ENCODE results near the gene KANK2.
"Not testable (repeated sequence)": the region's sequence is repeated elsewhere in the genome, so short reads cannot be mapped to it uniquely, and the experiment has no call there.

KANK2 gene

GRCh38 chr19:11142528-11143171 lies 54.7 kb downstream of the KANK2 start:
- Histone ChIP-seq H4K20me1 (ENCODE audit: control insufficient read depth, insufficient read depth, low read depth, low read length) (no peaks in the 10 kb centered on the region), H3K36me3 (ENCODE audit: control insufficient read depth, low read length) (peaks cover 28% of the 10 kb centered on the region), H3K27ac (ENCODE audit: low read depth, low read length) (no peak overlapping the region), H3K9me3 (ENCODE audit: control insufficient read depth, insufficient read depth, low read length) (no peaks in the 10 kb centered on the region), H3K4me2 (ENCODE audit: low read length) (no peak overlapping the region; the same call in 1 of the 2 replicates), H3K4me1 (ENCODE audit: control insufficient read depth, low read length) (peaks cover 57% of the 10 kb centered on the region), H3F3A (ENCODE audit: control insufficient read depth, insufficient read depth) (peaks cover 29% of the 10 kb centered on the region), H3K27me3 (ENCODE audit: control insufficient read depth, low read length) (no peaks in the 10 kb centered on the region), H3K4me3 (ENCODE audit: low read length) (no peak overlapping the region), H3K9me2 (replicated peaks; ENCODE audit: control insufficient read depth, low read length) (no peaks in the 10 kb centered on the region), H3K79me2 (ENCODE audit: control insufficient read depth, low read length) (no peaks in the 10 kb centered on the region)
- TF ChIP-seq CTCF (IDR thresholded peaks at IDR 0.05; ENCODE audit: low read depth, low read length, poor library complexity, severe bottlenecking) (no peak), EZH2phosphoT487 (IDR thresholded peaks at IDR 0.05; ENCODE audit: borderline replicate concordance, low read length) (no peak)

- no peaks in the 10 kb centered on the region for H3K9me2 ChIP-seq (replicated peaks; ENCODE audit: control insufficient read depth, low read length)
- H3K27me3 ChIP-seq (ENCODE audit: control insufficient read depth, low read length), result no peaks in the 10 kb centered on the region
- peaks cover 22% of the 10 kb centered on the region for H3K36me3 ChIP-seq (ENCODE audit: control insufficient read depth, low read length)
- no peak overlapping the region for H3K4me2 ChIP-seq (ENCODE audit: low read length)
- TF ChIP-seq EZH2phosphoT487 (IDR thresholded peaks at IDR 0.05; ENCODE audit: borderline replicate concordance, low read length), result no peak
- TF ChIP-seq CTCF (IDR thresholded peaks at IDR 0.05; ENCODE audit: low read depth, low read length, poor library complexity, severe bottlenecking), result no peak
- peaks cover 29% of the 10 kb centered on the region for H3F3A ChIP-seq (ENCODE audit: control insufficient read depth, insufficient read depth)
- H3K4me1 ChIP-seq (ENCODE audit: control insufficient read depth, low read length), result peaks cover 64% of the 10 kb centered on the region
- H3K27ac ChIP-seq (ENCODE audit: low read depth, low read length), result no peak overlapping the region
- no peaks in the 10 kb centered on the region for H3K79me2 ChIP-seq (ENCODE audit: control insufficient read depth, low read length)
- no peaks in the 10 kb centered on the region for H4K20me1 ChIP-seq (ENCODE audit: control insufficient read depth, insufficient read depth, low read depth, low read length)
- no peaks in the 10 kb centered on the region for H3K9me3 ChIP-seq (ENCODE audit: control insufficient read depth, insufficient read depth, low read length)
- H3K4me3 ChIP-seq (ENCODE audit: low read length), result no peak overlapping the region
These were observed 55.3 kb downstream of the KANK2 start for GRCh38 chr19:11141937-11142527.

GRCh38 chr19:11140896-11141295 lies 56.4 kb downstream of the KANK2 start:
- H3K4me1 ChIP-seq (ENCODE audit: control insufficient read depth, low read length), result peaks cover 70% of the 10 kb centered on the region

GRCh38 chr19:11140023-11140538 lies 57.3 kb downstream of the KANK2 start:
- peak overlapping the region; percentile 70 for H3K27ac ChIP-seq (ENCODE audit: low read depth, low read length)

More at GRCh38 chr19:11140896-11141295, 56.4 kb downstream of the KANK2 start:
- Histone ChIP-seq H4K20me1 (ENCODE audit: control insufficient read depth, insufficient read depth, low read depth, low read length) (no peaks in the 10 kb centered on the region), H3K27ac (ENCODE audit: low read depth, low read length) (peak overlapping the region; percentile 70; the same call in 1 of the 2 replicates), H3K27me3 (ENCODE audit: control insufficient read depth, low read length) (no peaks in the 10 kb centered on the region), H3K79me2 (ENCODE audit: control insufficient read depth, low read length) (no peaks in the 10 kb centered on the region), H3K36me3 (ENCODE audit: control insufficient read depth, low read length) (peaks cover 17% of the 10 kb centered on the region), H3K4me2 (ENCODE audit: low read length) (peak overlapping the region; percentile 34; the same call in 1 of the 2 replicates), H3F3A (ENCODE audit: control insufficient read depth, insufficient read depth) (peaks cover 30% of the 10 kb centered on the region), H3K4me3 (ENCODE audit: low read length) (no peak overlapping the region), H3K9me2 (replicated peaks; ENCODE audit: control insufficient read depth, low read length) (no peaks in the 10 kb centered on the region), H3K9me3 (ENCODE audit: control insufficient read depth, insufficient read depth, low read length) (no peaks in the 10 kb centered on the region)
- TF ChIP-seq EZH2phosphoT487 (IDR thresholded peaks at IDR 0.05; ENCODE audit: borderline replicate concordance, low read length) (no peak), CTCF (IDR thresholded peaks at IDR 0.05; ENCODE audit: low read depth, low read length, poor library complexity, severe bottlenecking) (no peak)

More at GRCh38 chr19:11140023-11140538, 57.3 kb downstream of the KANK2 start:
- Histone ChIP-seq H3K4me2 (ENCODE audit: low read length) (peak overlapping the region; percentile 60), H3K4me1 (ENCODE audit: control insufficient read depth, low read length) (peaks cover 72% of the 10 kb centered on the region), H3F3A (ENCODE audit: control insufficient read depth, insufficient read depth) (peaks cover 28% of the 10 kb centered on the region), H3K4me3 (ENCODE audit: low read length) (peak overlapping the region; percentile 30; the same call in 1 of the 2 replicates)
- not testable (repeated sequence) for H3K36me3 ChIP-seq (ENCODE audit: control insufficient read depth, low read length); H3K9me2 ChIP-seq (replicated peaks; ENCODE audit: control insufficient read depth, low read length); H3K79me2 ChIP-seq (ENCODE audit: control insufficient read depth, low read length); H4K20me1 ChIP-seq (ENCODE audit: control insufficient read depth, insufficient read depth, low read depth, low read length); H3K9me3 ChIP-seq (ENCODE audit: control insufficient read depth, insufficient read depth, low read length); H3K27me3 ChIP-seq (ENCODE audit: control insufficient read depth, low read length)
